ENCODE measurements around the gene PRPS1. TPM values are rescaled to one million over a fixed set of nuclear protein-coding genes. Genes with fewer than 3 reads are reported as not detected.

Gene PRPS1
- total and polyA plus RNA-seq, 2 experiments from 2014 or later: 91.1 to 149 TPM

- H3K4me3 Mint-ChIP-seq: no peak overlapping the region
- DNase-seq (ENCODE audit: low spot score) (no peak), ATAC-seq (no peak)
- no peaks in the 10 kb centered on the region for H3K36me3 Mint-ChIP-seq (ENCODE audit: low read depth)
- Histone ChIP-seq H3K27ac (ENCODE audit: low read depth) (no peak overlapping the region), H3K4me1 (ENCODE audit: insufficient read depth) (peaks cover 4% of the 10 kb centered on the region; the same call in 1 of the 2 replicates), H3K36me3 (ENCODE audit: insufficient read depth) (no peaks in the 10 kb centered on the region), H4K20me1 (replicated peaks; ENCODE audit: insufficient read depth) (no peaks in the 10 kb centered on the region), H2AFZ (no peak overlapping the region), H3K27me3 (ENCODE audit: insufficient read depth) (no peaks in the 10 kb centered on the region), H3K4me3 (no peak overlapping the region), H3K9me2 (ENCODE audit: insufficient read depth) (no peaks in the 10 kb centered on the region), H3K4me2 (no peak overlapping the region), H3F3A (replicated peaks; ENCODE audit: low read depth) (no peaks in the 10 kb centered on the region), H3K79me2 (replicated peaks; ENCODE audit: insufficient read depth) (no peaks in the 10 kb centered on the region)
- H3K27me3 Mint-ChIP-seq (ENCODE audit: insufficient read depth, low read depth, poor library complexity): peaks cover 2% of the 10 kb centered on the region
- TF ChIP-seq EZH2 (IDR thresholded peaks at IDR 0.05; ENCODE audit: low read depth, unreplicated experiment) (no peak), ZNF114 (CRISPR knock-in tag; IDR thresholded peaks at IDR 0.05) (no peak), REST (IDR thresholded peaks at IDR 0.05; ENCODE audit: unreplicated experiment) (no peak), EZH2phosphoT487 (IDR thresholded peaks at IDR 0.05; ENCODE audit: unreplicated experiment) (no peak), ZNF462 (CRISPR knock-in tag; IDR thresholded peaks at IDR 0.05) (no peak), ZNF331 (CRISPR knock-in tag; IDR thresholded peaks at IDR 0.05; ENCODE audit: low read depth) (no peak), CREB1 (CRISPR knock-in tag; IDR thresholded peaks at IDR 0.05; ENCODE audit: low read depth) (no peak), JUNB (IDR thresholded peaks at IDR 0.05; ENCODE audit: unreplicated experiment) (no peak), NANOG (IDR thresholded peaks at IDR 0.05; ENCODE audit: borderline replicate concordance) (no peak), POLR2AphosphoS5 (IDR thresholded peaks at IDR 0.05; ENCODE audit: low read depth) (no peak), STAT1 (IDR thresholded peaks at IDR 0.05; ENCODE audit: unreplicated experiment) (no peak)
- TF ChIP-seq, protein P1, sequence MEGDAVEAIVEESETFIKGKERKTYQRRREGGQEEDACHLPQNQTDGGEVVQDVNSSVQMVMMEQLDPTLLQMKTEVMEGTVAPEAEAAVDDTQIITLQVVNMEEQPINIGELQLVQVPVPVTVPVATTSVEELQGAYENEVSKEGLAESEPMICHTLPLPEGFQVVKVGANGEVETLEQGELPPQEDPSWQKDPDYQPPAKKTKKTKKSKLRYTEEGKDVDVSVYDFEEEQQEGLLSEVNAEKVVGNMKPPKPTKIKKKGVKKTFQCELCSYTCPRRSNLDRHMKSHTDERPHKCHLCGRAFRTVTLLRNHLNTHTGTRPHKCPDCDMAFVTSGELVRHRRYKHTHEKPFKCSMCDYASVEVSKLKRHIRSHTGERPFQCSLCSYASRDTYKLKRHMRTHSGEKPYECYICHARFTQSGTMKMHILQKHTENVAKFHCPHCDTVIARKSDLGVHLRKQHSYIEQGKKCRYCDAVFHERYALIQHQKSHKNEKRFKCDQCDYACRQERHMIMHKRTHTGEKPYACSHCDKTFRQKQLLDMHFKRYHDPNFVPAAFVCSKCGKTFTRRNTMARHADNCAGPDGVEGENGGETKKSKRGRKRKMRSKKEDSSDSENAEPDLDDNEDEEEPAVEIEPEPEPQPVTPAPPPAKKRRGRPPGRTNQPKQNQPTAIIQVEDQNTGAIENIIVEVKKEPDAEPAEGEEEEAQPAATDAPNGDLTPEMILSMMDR (conservative IDR thresholded peaks at IDR 0.05; ENCODE audit: low read depth in 2 of 2): no peak
- TF ChIP-seq, protein P2, sequence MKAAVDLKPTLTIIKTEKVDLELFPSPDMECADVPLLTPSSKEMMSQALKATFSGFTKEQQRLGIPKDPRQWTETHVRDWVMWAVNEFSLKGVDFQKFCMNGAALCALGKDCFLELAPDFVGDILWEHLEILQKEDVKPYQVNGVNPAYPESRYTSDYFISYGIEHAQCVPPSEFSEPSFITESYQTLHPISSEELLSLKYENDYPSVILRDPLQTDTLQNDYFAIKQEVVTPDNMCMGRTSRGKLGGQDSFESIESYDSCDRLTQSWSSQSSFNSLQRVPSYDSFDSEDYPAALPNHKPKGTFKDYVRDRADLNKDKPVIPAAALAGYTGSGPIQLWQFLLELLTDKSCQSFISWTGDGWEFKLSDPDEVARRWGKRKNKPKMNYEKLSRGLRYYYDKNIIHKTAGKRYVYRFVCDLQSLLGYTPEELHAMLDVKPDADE (IDR thresholded peaks at IDR 0.05): no peak
- H3K9me3 Mint-ChIP-seq: no peaks in the 10 kb centered on the region
- H3K27ac Mint-ChIP-seq: no peak overlapping the region
- H3K4me1 Mint-ChIP-seq: peaks cover 8% of the 10 kb centered on the region
Measured at GRCh38 chrX:107601759-107602158, 26.6 kb upstream of the PRPS1 start.
